Cardiac muscle cell (in vitro differentiated cells and primary cell): ENCODE data around the gene INTS1. TPM values are rescaled to one million over a fixed set of nuclear protein-coding genes. Genes with fewer than 3 reads are reported as not detected.

Source experiments
- DNase-seq, 2 donors: peaks; one replicate each; pipeline versions ENCODE4 v3.0.0 to v3.0.0-alpha.2; 2010 to 2017; ENCODE audit warnings: low read depth in 1 of 2, low spot score in 1 of 2
- H3K27ac ChIP-seq: fragments of 200-600 bp; sonication (generic); 2 replicates; pipeline ENCODE4 v1.5.1; 2016
- H3K27me3 ChIP-seq: fragments of 200-600 bp; sonication (generic); 2 replicates; pipeline ENCODE4 v1.6.0; 2016; ENCODE audit warnings: control low read depth
- H3K36me3 ChIP-seq: fragments of 200-600 bp; sonication (generic); 2 replicates; pipeline ENCODE4 v1.5.1; 2016; ENCODE audit warnings: control low read depth
- H3K4me1 ChIP-seq: fragments of 200-600 bp; sonication (generic); 2 replicates; pipeline ENCODE4 v1.8.1; 2017; ENCODE audit warnings: low read depth, mild to moderate bottlenecking, mixed run types
- H3K4me3 ChIP-seq: fragments of 200-600 bp; sonication (generic); 2 replicates; pipeline ENCODE4 v1.5.1; 2016; ENCODE audit warnings: mild to moderate bottlenecking
- H3K9me3 ChIP-seq: fragments of 200-600 bp; sonication (generic); 2 replicates; pipeline ENCODE4 v1.5.1; 2017; ENCODE audit warnings: low read depth, mild to moderate bottlenecking, control low read depth
- CTCF ChIP-seq: IDR thresholded peaks from 2 replicates; pipeline ENCODE4 v1.5.1; 2012; ENCODE audit warnings: low read depth, mild to moderate bottlenecking, low read length
- polyA plus RNA-seq: library from polyadenylated mRNA; unstranded; fragments of >200 nt; fragmentation: Nextera tagmentation; extraction: Ambion mirVana; gene quantifications from 2 replicates; pipeline ENCODE4 v1.2.1, GENCODE V29; 2016
- total RNA-seq: library from RNA; depleted of rRNA; stranded (reverse); fragments of >200 nt; gene quantifications from 2 replicates; pipeline ENCODE4 v1.2.3, GENCODE V29; 2016

The INTS1 gene
- total and polyA plus RNA-seq, 2 experiments from 2014 or later, result 54.5 to 132 TPM

GRCh38 chr7:1440620-1441019, 63.6 kb downstream of the INTS1 start:
- no peaks in the 10 kb centered on the region for H3K36me3 ChIP-seq
- DNase-seq, result no peak
- no peaks in the 10 kb centered on the region for H3K9me3 ChIP-seq
- H3K4me1 ChIP-seq, result no peaks in the 10 kb centered on the region
- no peak overlapping the region for H3K27ac ChIP-seq
- H3K4me3 ChIP-seq, result no peak overlapping the region
- TF ChIP-seq CTCF, result no peak
- no peaks in the 10 kb centered on the region for H3K27me3 ChIP-seq

GRCh38 chr7:1439373-1440363, 64.5 kb downstream of the INTS1 start:
- Histone ChIP-seq H3K4me1 (no peaks in the 10 kb centered on the region), H3K36me3 (no peaks in the 10 kb centered on the region), H3K27me3 (no peaks in the 10 kb centered on the region), H3K9me3 (no peaks in the 10 kb centered on the region), H3K27ac (no peak overlapping the region), H3K4me3 (no peak overlapping the region)
- TF ChIP-seq CTCF, result peak; percentile 8
- DNase-seq, result no peak

- Histone ChIP-seq H3K4me1 (no peaks in the 10 kb centered on the region), H3K9me3 (no peaks in the 10 kb centered on the region), H3K27ac (no peak overlapping the region), H3K36me3 (no peaks in the 10 kb centered on the region), H3K4me3 (no peak overlapping the region), H3K27me3 (no peaks in the 10 kb centered on the region)
- DNase-seq, result no peak
- TF ChIP-seq CTCF, result no peak
Measured at GRCh38 chr7:1438821-1439220, 65.4 kb downstream of the INTS1 start.

- no peaks in the 10 kb centered on the region for H3K27me3 ChIP-seq
- DNase-seq, result no peak
- H3K27ac ChIP-seq, result no peak overlapping the region
- no peak overlapping the region for H3K4me3 ChIP-seq
- no peaks in the 10 kb centered on the region for H3K36me3 ChIP-seq
- no peak for TF ChIP-seq CTCF
- H3K9me3 ChIP-seq, result no peaks in the 10 kb centered on the region
- no peaks in the 10 kb centered on the region for H3K4me1 ChIP-seq
Measured at GRCh38 chr7:1438208-1438607, 66.0 kb downstream of the INTS1 start.

- Histone ChIP-seq H3K27ac (no peak overlapping the region), H3K36me3 (no peaks in the 10 kb centered on the region), H3K4me1 (no peaks in the 10 kb centered on the region), H3K4me3 (no peak overlapping the region), H3K9me3 (no peaks in the 10 kb centered on the region), H3K27me3 (no peaks in the 10 kb centered on the region)
- no peak for TF ChIP-seq CTCF
- DNase-seq, result no peak
Measured at GRCh38 chr7:1437155-1437880, 66.9 kb downstream of the INTS1 start.
